ENCODE data around the gene SLCO2B1.

DNA sequence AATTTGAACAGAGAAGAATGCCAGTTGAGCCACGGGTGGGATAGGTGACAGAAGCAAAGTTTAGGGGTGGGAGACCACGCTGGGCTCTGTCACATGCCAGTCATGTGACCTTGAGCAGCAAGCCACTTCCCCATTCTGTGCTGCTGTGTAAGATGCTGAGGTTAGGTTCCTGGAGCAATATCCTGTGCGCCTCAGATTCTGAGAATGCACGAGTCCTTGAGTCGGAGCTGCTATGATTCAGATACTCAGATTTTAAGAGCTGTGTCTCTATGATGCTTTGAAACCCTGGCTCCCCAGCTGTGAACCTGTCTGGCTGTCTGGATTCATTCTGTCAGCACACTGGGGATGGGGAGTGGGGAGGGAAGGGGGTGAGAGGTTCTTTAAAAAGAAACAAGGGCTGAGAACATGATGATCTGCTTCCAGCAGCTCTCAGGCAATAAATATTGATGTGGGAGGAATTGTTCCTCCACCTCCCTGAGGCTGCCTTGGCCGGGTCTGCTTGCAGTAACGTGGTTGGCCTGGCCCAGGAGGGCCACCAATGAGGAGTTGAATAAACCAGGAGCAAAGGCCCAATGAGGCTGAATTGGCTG lies 24.0 kb downstream of the SLCO2B1 start:
- TF ChIP-seq CTCF (IDR thresholded peaks at IDR 0.05): no peak
- no peak for TF ChIP-seq POLR2A (IDR thresholded peaks at IDR 0.05)

Measured in Peyer's patch (tissue), 4 donors.